Jurkat, Clone E6-1 (cell line): ENCODE measurements around the gene IKZF3.
A peak's percentile ranks its signal among the peaks of the same experiment; 100 is the strongest.

ENCODE experiments used
- DNase-seq: peaks from one replicate; pipeline ENCODE4 v3.0.0-alpha.2; 2011; ENCODE audit warnings: low read depth, low spot score
- H3K4me3 ChIP-seq: 2 replicates; pipeline ENCODE4 v1.5.1; 2011; ENCODE audit warnings: mild to moderate bottlenecking, low read length, control low read depth, moderate library complexity

IKZF3 gene

DNA sequence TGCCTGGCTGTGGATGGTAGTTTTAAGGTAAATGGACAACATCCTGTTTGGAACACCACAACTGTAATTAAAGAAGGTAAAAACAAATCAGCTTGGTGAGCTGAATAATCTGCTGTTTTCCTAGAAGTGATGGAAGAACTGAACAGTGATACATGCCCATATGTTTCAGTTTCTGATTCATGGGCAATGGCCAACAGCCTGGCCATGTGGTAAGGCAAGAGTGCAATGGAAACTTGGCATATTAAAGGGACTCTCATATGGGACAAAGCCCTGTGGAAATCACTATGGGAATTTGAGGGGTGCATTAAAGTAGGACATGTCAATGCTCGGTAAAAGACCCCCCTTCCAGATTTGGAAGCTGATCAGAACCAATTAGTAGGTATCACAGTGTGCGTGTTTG is 37.8 kb downstream of the IKZF3 start:
- no peak overlapping the region for H3K4me3 ChIP-seq
- no peak for DNase-seq

- no peak for DNase-seq
- H3K4me3 ChIP-seq = no peak overlapping the region
Measured at GRCh38 chr17:39823407-39824054, 40.6 kb downstream of the IKZF3 start.

GRCh38 chr17:39822051-39822451 is 42.1 kb downstream of the IKZF3 start:
- DNase-seq = no peak
- H3K4me3 ChIP-seq = no peak overlapping the region

- no peak for DNase-seq
- no peak overlapping the region for H3K4me3 ChIP-seq
Measured at GRCh38 chr17:39820987-39821386, 43.1 kb downstream of the IKZF3 start.

GRCh38 chr17:39820541-39820940 is 43.6 kb downstream of the IKZF3 start:
- no peak for DNase-seq
- H3K4me3 ChIP-seq = no peak overlapping the region

DNA sequence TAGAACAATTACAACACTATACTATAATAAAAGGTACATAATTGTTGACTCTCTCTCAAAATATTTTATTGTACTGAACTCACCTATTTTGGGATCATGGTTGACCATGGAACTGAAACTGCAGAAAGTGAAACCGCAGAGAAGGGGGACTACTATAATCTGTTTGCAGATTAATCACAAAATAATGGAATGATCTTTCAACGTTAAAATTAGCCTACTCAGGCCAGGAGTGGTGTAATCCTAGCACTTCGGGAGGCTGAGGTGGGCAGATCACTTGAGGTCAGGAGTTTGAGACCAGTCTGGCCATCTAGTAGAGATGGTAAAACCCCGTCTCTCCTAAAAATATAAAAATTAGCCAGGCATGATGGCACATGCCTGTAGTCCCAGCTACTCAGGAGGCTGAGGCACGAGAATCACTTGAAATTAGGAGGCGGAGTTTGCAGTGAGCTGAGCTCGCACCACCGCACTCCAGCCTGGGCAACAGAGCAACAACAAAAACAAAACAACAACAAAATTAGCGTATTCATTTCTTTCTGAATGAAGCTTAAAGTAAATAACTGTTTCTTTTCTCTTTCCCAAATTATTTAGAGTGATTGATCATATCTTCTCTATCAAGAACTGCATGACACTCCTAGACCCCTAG is 45.6 kb downstream of the IKZF3 start:
- DNase-seq = no peak
- no peak overlapping the region for H3K4me3 ChIP-seq

DNA sequence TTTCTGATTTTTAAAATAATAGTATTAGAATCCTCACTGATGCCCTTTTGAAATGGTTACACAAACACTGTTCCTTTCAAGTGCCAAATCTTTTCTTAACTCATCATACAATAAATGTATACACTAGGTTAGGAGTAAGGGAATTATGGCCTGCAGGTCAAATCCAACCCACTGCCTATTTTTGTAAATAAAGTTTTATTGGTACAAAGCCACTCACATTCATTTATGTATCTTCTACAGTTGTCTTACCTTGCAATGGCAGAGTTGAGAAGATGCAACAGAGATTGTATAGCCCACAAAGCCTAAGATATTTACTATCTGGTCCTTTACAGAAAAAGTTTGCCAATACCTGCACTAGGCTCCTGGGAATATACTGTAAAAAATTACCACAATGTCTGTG is 47.8 kb downstream of the IKZF3 start:
- H3K4me3 ChIP-seq = no peak overlapping the region
- no peak for DNase-seq

GRCh38 chr17:39814497-39814896 is 49.6 kb downstream of the IKZF3 start:
- DNase-seq = no peak
- no peak overlapping the region for H3K4me3 ChIP-seq

- DNase-seq = peak; percentile 99
Measured at GRCh38 chr17:39813631-39814030, 50.5 kb downstream of the IKZF3 start.

GRCh38 chr17:39812466-39812865 is 51.6 kb downstream of the IKZF3 start:
- H3K4me3 ChIP-seq = no peak overlapping the region
- DNase-seq = no peak

More at GRCh38 chr17:39813631-39814030, 50.5 kb downstream of the IKZF3 start:
- H3K4me3 ChIP-seq = peak overlapping the region; percentile 17

DNA sequence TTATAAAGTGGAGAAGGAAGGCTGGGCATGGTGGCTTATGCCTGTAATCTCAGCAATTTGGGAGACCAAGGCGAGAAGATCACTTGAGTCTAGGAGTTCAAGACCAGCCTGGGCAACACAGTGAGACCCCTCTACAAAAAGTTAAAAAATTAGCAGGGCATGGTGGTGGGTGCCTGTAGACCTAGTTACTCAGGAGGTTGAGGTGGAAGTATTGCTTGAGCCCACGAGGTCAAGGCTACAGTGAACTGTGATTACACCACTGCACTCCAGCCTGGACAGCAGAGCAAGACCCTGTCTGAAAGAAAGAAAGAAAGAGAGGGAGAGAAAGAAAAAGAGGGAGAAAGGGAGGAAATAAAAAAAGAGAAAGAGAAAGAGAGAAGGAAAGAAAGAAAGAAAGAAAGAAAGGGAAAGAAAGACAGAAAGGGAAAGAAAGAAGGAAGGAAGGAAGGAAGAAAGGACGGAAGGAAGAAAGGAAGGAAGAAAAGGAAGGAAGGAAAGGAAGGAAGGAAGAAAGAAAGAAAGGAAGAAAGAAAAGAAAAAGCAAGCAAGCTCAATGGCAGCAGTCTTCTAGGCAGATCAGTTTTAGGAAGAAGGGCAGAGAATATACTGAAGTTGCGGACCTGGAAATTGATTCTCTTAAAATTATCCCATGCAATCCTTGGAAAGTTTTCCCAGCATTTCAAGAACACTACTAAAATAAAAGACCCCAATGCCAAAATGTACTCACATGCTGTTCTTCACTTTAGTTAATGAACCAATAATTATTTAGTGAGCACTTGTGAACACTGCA is 53.0 kb downstream of the IKZF3 start:
- H3K4me3 ChIP-seq = no peak overlapping the region
- DNase-seq = no peak

- H3K4me3 ChIP-seq = no peak overlapping the region
- no peak for DNase-seq
Measured at GRCh38 chr17:39809221-39809620, 54.9 kb downstream of the IKZF3 start.

- no peak for DNase-seq
Measured at GRCh38 chr17:39808409-39808997, 55.6 kb downstream of the IKZF3 start.

GRCh38 chr17:39804839-39805238 is 59.3 kb downstream of the IKZF3 start:
- DNase-seq = no peak
- no peak overlapping the region for H3K4me3 ChIP-seq

More at GRCh38 chr17:39808409-39808997, 55.6 kb downstream of the IKZF3 start:
- H3K4me3 ChIP-seq = no peak overlapping the region

GRCh38 chr17:39801055-39801454 is 63.1 kb downstream of the IKZF3 start:
- no peak for DNase-seq

GRCh38 chr17:39800540-39800939 is 63.6 kb downstream of the IKZF3 start:
- no peak overlapping the region for H3K4me3 ChIP-seq
- peak; percentile 91 for DNase-seq

More at GRCh38 chr17:39801055-39801454, 63.1 kb downstream of the IKZF3 start:
- no peak overlapping the region for H3K4me3 ChIP-seq

DNA sequence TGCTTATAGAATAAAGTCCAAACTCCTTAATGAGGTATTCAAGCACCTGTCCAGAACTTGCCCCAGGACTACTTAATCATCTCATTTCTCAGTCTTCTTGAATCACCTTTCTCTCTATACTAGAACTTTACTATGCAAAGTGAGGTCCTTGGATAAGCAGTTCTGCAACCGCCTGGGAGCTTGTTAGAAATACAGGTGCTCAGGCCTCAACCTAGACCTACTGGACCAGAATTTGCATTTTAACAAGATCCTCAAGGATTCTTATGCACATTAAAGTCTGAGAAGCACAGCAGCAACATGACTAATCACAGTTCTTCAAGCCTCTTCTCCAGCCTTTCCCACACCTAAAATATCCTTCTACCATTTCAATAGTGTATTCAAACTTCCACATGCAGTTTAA is 64.7 kb downstream of the IKZF3 start:
- no peak for DNase-seq
- no peak overlapping the region for H3K4me3 ChIP-seq

DNA sequence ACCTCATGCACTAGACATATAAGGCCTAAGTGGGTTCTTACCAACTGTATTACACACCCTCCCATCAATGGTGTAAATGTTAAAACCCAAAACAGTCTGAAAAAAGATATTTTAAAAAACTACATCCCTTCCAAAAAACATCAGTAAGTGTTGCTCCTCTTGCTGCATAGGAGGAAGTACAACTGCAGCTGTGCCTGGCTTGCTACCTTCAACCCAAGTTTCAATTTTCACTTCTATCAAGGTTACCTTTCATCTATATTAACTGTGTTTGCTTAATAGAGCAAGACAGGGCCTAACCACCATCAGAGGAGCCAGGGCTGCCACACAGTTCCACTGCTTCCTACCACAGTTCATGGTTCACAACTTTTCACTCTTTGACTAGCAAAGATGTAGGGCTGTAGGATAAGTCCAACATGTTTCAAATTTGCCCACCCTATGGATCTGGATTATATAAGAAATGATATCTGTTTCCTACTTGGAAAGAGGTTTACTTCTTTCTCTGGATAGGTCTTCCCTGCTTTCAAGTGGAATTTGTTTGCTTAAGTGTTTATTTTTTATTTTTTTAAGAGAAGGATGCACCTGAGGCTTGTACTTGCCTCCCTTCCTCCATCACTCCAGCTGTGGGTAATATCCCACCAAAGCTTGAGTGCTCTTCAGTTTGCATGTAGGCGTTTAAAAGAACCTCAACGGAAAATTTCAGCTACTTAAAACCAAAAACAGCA is 69.7 kb downstream of the IKZF3 start:
- no peak overlapping the region for H3K4me3 ChIP-seq
- peak; percentile 88 for DNase-seq

DNA sequence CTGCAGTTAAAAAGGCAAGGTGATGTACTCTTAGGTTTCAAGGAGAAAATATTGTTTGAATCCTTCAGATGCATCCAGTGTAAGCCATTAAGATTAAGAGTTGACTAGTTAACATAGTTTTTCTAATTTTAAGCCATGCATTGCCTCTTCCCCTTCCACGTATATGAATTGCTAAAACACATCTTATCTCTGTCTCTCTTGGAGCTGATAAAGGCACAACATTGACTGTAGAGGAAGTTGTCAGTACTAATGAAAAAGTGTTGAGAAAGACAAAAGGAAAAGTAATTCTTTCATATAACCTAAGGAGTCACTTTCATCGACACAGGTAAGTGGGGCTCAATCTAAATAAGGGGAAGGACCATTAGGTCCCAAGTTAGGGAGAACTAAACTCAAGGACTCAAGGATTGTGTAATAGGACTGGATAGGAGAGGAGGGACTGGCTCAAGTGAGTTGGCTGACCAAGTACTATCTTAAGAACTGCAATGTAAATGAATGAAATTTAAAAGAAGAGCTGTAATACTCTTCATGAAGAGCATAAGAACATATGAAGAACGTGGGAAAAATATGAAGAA is 70.7 kb downstream of the IKZF3 start:
- no peak overlapping the region for H3K4me3 ChIP-seq
- DNase-seq = no peak
